AG10803 (cell line): Measurements from ENCODE around the gene ANKRD26.
"Not testable (repeated sequence)": the region's sequence is repeated elsewhere in the genome, so short reads cannot be mapped to it uniquely, and the experiment has no call there.

Source experiments
- DNase-seq: peaks from one replicate; pipeline ENCODE4 v3.0.0; 2010; ENCODE audit warnings: low read depth
- H3K4me3 ChIP-seq: 2 replicates; pipeline ENCODE4 v1.5.1; 2011; ENCODE audit warnings: mild to moderate bottlenecking, low read length, control low read depth
- CTCF ChIP-seq: conservative IDR thresholded peaks from 2 replicates; pipeline ENCODE4 v1.5.1; 2011; ENCODE audit warnings: mild to moderate bottlenecking, low read length, control low read depth, inconsistent platforms

Gene ANKRD26

GRCh38 chr10:27065084-27065483, 35.2 kb downstream of the ANKRD26 start:
- no peak for DNase-seq
- TF ChIP-seq CTCF = no peak

GRCh38 chr10:27052656-27053055, 47.6 kb downstream of the ANKRD26 start:
- no peak overlapping the region for H3K4me3 ChIP-seq
- no peak for DNase-seq
- TF ChIP-seq CTCF = no peak

More at GRCh38 chr10:27065084-27065483, 35.2 kb downstream of the ANKRD26 start:
- H3K4me3 ChIP-seq = no peak overlapping the region

GRCh38 chr10:27045247-27045646, 55.0 kb downstream of the ANKRD26 start:
- H3K4me3 ChIP-seq, DNase-seq: not testable (repeated sequence)

- DNase-seq = peak; percentile 13
- no peak overlapping the region for H3K4me3 ChIP-seq
- no peak for TF ChIP-seq CTCF
Measured at GRCh38 chr10:27041196-27041595, 59.1 kb downstream of the ANKRD26 start.

GRCh38 chr10:27038168-27038567, 62.1 kb downstream of the ANKRD26 start:
- TF ChIP-seq CTCF = no peak
- no peak overlapping the region for H3K4me3 ChIP-seq
- no peak for DNase-seq

GRCh38 chr10:27035163-27035562, 65.1 kb downstream of the ANKRD26 start:
- H3K4me3 ChIP-seq = no peak overlapping the region
- TF ChIP-seq CTCF = no peak
- DNase-seq = no peak

GRCh38 chr10:27030060-27030459, 70.2 kb downstream of the ANKRD26 start:
- H3K4me3 ChIP-seq = no peak overlapping the region
- no peak for DNase-seq
- no peak for TF ChIP-seq CTCF

- no peak overlapping the region for H3K4me3 ChIP-seq
- TF ChIP-seq CTCF = no peak
- DNase-seq = no peak
Measured at GRCh38 chr10:27022048-27022447, 78.2 kb downstream of the ANKRD26 start.
